DOHH2 (cell line): ENCODE results near the gene SEMA5B.

Experiments
- H3F3A ChIP-seq: fragments of 200-600 bp; sonication (generic), shearing (Covaris generic); 2 replicates; pipeline ENCODE4 v1.6.0; 2016; ENCODE audit warnings: antibody characterized with exemption, mild to moderate bottlenecking; ENCODE audit not compliant: control insufficient read depth, insufficient read depth
- H3K27ac ChIP-seq: fragments of 200-600 bp; sonication (generic); 2 replicates; pipeline ENCODE4 v1.5.1; 2014; ENCODE audit warnings: low read depth, mild to moderate bottlenecking, low read length, moderate library complexity
- H3K27me3 ChIP-seq: fragments of 200-600 bp; sonication (generic); 2 replicates; pipeline ENCODE4 v1.6.1; 2014; ENCODE audit warnings: mild to moderate bottlenecking, low read length, mixed read lengths; ENCODE audit not compliant: control insufficient read depth
- H3K36me3 ChIP-seq: fragments of 200-600 bp; sonication (generic); 2 replicates; pipeline ENCODE4 v1.6.1; 2014; ENCODE audit warnings: mild to moderate bottlenecking, low read length, moderate library complexity, mixed read lengths; ENCODE audit not compliant: control insufficient read depth
- H3K4me1 ChIP-seq: fragments of 200-600 bp; sonication (generic); 2 replicates; pipeline ENCODE4 v1.6.1; 2014; ENCODE audit warnings: mild to moderate bottlenecking, low read length, mixed read lengths; ENCODE audit not compliant: control insufficient read depth
- H3K4me2 ChIP-seq: fragments of 200-600 bp; sonication (generic); 2 replicates; pipeline ENCODE4 v1.6.0; 2014; ENCODE audit warnings: mild to moderate bottlenecking, low read length, moderate library complexity
- H3K4me3 ChIP-seq: fragments of 200-600 bp; sonication (generic); 2 replicates; pipeline ENCODE4 v1.5.1; 2014; ENCODE audit warnings: mild to moderate bottlenecking, low read length, mixed read lengths
- H3K79me2 ChIP-seq: fragments of 200-600 bp; sonication (generic); 2 replicates; pipeline ENCODE4 v1.6.1; 2014; ENCODE audit warnings: mild to moderate bottlenecking, low read length, mixed read lengths; ENCODE audit not compliant: control insufficient read depth
- H3K9me2 ChIP-seq: fragments of 200-600 bp; sonication (generic); replicated peaks from 2 replicates; pipeline ENCODE4 v1.6.1; 2014; ENCODE audit warnings: mild to moderate bottlenecking, low read length, mixed read lengths; ENCODE audit not compliant: control insufficient read depth
- H3K9me3 ChIP-seq: fragments of 200-600 bp; sonication (generic); 2 replicates; pipeline ENCODE4 v1.6.1; 2014; ENCODE audit warnings: antibody characterized with exemption, low read length, mixed read lengths; ENCODE audit not compliant: control insufficient read depth, insufficient read depth
- H4K20me1 ChIP-seq: fragments of 200-600 bp; sonication (generic); 2 replicates; pipeline ENCODE4 v1.6.0; 2014; ENCODE audit warnings: low read depth, mild to moderate bottlenecking, antibody characterized with exemption, low read length, moderate library complexity; ENCODE audit not compliant: control insufficient read depth, insufficient read depth
- EZH2phosphoT487 ChIP-seq: fragments of 200-600 bp; sonication (generic); IDR thresholded peaks from 2 replicates; pipeline ENCODE4 v1.6.1; 2017; ENCODE audit warnings: borderline replicate concordance, mild to moderate bottlenecking, antibody characterized with exemption, low read length, moderate library complexity, mixed read lengths
- TF ChIP-seq, protein P1 (sequence below): fragments of 200-600 bp; sonication (generic); IDR thresholded peaks from one replicate; pipeline ENCODE4 v1.5.1; 2014; ENCODE audit warnings: antibody characterized with exemption, mild to moderate bottlenecking, low read depth, low read length; ENCODE audit not compliant: poor library complexity, severe bottlenecking

The SEMA5B gene

DNA sequence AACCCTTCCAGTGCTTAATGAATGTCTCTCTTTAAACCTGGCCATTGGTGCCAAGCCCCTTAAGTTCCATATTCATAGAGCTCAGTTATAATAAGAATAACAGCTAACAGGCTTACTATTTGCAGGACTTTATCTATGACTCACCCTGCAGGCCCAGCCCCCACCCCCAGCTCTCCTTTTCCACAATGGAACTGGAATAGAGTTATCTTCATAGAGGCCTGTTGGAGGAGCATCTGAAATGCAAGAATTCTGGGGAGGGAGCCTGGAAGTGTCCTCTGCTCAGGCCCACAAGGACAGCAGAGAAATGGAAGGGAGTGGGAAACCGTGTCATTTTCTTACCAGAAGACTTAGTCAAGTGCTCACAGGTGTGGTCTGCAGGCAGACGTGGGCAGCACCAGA lies 52.8 kb downstream of the SEMA5B start:
- peaks cover 9% of the 10 kb centered on the region for H3K27me3 ChIP-seq
- H3K4me1 ChIP-seq = peaks cover 49% of the 10 kb centered on the region
- no peak overlapping the region for H3K27ac ChIP-seq
- H3K9me3 ChIP-seq = no peaks in the 10 kb centered on the region
- H3F3A ChIP-seq = 0 out of 2 replicates have a peak, but pooled peaks cover 3% of the 10 kb centered on the region
- no peaks in the 10 kb centered on the region for H3K9me2 ChIP-seq
- H3K4me3 ChIP-seq = peak overlapping the region; percentile 61
- H3K4me2 ChIP-seq = peak overlapping the region; percentile 73
- H3K36me3 ChIP-seq = no peaks in the 10 kb centered on the region
- no peaks in the 10 kb centered on the region for H3K79me2 ChIP-seq
- H4K20me1 ChIP-seq = no peaks in the 10 kb centered on the region
- TF ChIP-seq, protein P1, sequence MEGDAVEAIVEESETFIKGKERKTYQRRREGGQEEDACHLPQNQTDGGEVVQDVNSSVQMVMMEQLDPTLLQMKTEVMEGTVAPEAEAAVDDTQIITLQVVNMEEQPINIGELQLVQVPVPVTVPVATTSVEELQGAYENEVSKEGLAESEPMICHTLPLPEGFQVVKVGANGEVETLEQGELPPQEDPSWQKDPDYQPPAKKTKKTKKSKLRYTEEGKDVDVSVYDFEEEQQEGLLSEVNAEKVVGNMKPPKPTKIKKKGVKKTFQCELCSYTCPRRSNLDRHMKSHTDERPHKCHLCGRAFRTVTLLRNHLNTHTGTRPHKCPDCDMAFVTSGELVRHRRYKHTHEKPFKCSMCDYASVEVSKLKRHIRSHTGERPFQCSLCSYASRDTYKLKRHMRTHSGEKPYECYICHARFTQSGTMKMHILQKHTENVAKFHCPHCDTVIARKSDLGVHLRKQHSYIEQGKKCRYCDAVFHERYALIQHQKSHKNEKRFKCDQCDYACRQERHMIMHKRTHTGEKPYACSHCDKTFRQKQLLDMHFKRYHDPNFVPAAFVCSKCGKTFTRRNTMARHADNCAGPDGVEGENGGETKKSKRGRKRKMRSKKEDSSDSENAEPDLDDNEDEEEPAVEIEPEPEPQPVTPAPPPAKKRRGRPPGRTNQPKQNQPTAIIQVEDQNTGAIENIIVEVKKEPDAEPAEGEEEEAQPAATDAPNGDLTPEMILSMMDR = no peak
- no peak for TF ChIP-seq EZH2phosphoT487

DNA sequence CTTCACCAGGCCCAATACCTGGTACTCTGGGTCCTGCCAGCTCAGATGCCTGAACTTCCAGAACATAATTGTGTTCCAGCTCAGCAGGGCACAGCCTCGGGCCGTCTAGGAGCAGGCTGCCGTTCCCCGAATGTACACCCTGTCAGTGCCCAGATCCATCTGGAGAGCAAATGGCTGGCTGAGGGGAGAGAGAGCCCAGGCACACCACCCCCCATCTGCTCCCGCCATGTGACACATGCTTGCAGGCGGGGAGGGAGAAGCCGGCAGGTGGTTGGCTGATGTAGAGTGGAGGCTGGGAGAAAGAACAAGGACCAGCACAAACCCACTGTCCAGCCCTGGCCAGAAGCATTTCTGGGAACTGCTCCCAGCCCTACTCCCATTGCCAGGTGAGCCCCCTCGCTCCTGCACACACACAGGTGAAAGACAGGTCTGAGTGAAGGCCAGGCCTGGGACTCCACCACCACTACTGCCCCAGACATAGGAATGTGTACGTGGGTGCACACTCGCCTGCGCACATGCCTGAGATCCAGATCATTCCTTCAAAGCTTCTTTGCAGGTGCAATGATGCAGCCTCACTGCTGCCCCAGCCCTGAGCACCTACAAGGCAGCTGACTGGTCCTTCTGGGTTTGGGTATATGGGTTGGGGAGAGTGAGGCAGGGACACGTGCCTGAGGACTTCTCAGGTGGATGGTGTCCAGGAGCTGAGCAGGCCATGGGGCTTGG lies 53.5 kb downstream of the SEMA5B start:
- Histone ChIP-seq H3K79me2 (no peaks in the 10 kb centered on the region), H3K36me3 (no peaks in the 10 kb centered on the region), H3K4me1 (peaks cover 41% of the 10 kb centered on the region), H3K4me2 (no peak overlapping the region), H3K9me3 (no peaks in the 10 kb centered on the region), H3K27me3 (peaks cover 9% of the 10 kb centered on the region), H3K4me3 (no peak overlapping the region), H3K9me2 (no peaks in the 10 kb centered on the region), H4K20me1 (no peaks in the 10 kb centered on the region), H3F3A (0 out of 2 replicates have a peak, but pooled peaks cover 3% of the 10 kb centered on the region), H3K27ac (no peak overlapping the region)
- TF ChIP-seq, protein P1 = no peak
- no peak for TF ChIP-seq EZH2phosphoT487

DNA sequence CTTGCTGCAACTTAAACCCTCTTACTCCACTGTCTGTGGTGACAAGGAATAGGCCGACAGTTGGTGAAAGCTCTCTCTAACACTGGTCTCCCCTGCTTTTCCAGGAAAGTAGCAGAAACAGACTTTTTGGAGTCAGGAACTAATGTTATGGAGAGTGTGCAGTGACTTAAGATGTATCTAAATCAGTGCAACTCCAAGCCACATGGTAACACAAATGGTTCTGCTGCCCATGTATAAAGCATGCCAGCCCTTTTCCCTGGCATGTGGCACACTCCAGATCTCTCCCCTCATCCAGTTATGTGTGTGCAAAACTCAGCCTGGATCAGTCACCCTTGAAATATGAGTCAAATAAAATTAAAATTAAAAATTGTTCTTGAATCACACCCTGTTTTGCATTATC lies 55.4 kb downstream of the SEMA5B start:
- 0 out of 2 replicates have a peak, but pooled peaks cover 3% of the 10 kb centered on the region for H3F3A ChIP-seq
- peaks cover 9% of the 10 kb centered on the region for H3K27me3 ChIP-seq
- no peaks in the 10 kb centered on the region for H3K9me2 ChIP-seq
- H3K36me3 ChIP-seq = no peaks in the 10 kb centered on the region
- H3K4me2 ChIP-seq = no peak overlapping the region
- H3K9me3 ChIP-seq = no peaks in the 10 kb centered on the region
- H4K20me1 ChIP-seq = no peaks in the 10 kb centered on the region
- H3K27ac ChIP-seq = no peak overlapping the region
- no peak overlapping the region for H3K4me3 ChIP-seq
- H3K79me2 ChIP-seq = no peaks in the 10 kb centered on the region
- TF ChIP-seq EZH2phosphoT487 = no peak
- TF ChIP-seq, protein P1 = no peak
- peaks cover 30% of the 10 kb centered on the region for H3K4me1 ChIP-seq
